GM18498 (cell line): ENCODE measurements around the gene TXNDC11.

Source experiments
- ATAC-seq: cut with Tn5 transposase; IDR thresholded peaks from one replicate; pipeline ENCODE4 v1.9.1; 2021; ENCODE audit warnings: mild to moderate bottlenecking, moderate library complexity; ENCODE audit not compliant: unreplicated experiment

The TXNDC11 gene

GRCh38 chr16:11692171-11692570 lies 50.5 kb downstream of the TXNDC11 start:
- no peak for ATAC-seq

GRCh38 chr16:11691771-11692170 lies 50.9 kb downstream of the TXNDC11 start:
- no peak for ATAC-seq

GRCh38 chr16:11691235-11691634 lies 51.4 kb downstream of the TXNDC11 start:
- no peak for ATAC-seq

GRCh38 chr16:11689031-11689840 lies 53.4 kb downstream of the TXNDC11 start:
- ATAC-seq = peak; percentile 83

- no peak for ATAC-seq
Observed at GRCh38 chr16:11688520-11688886, 54.2 kb downstream of the TXNDC11 start.

- ATAC-seq = no peak
Observed at GRCh38 chr16:11687601-11688519, 54.8 kb downstream of the TXNDC11 start.

GRCh38 chr16:11686713-11687380 lies 55.8 kb downstream of the TXNDC11 start:
- no peak for ATAC-seq

- ATAC-seq = no peak
Observed at GRCh38 chr16:11685844-11686618, 56.6 kb downstream of the TXNDC11 start.

GRCh38 chr16:11684231-11685025 lies 58.2 kb downstream of the TXNDC11 start:
- ATAC-seq = no peak

- ATAC-seq = no peak
Observed at GRCh38 chr16:11683145-11683544, 59.5 kb downstream of the TXNDC11 start.

GRCh38 chr16:11682655-11683096 lies 60.0 kb downstream of the TXNDC11 start:
- ATAC-seq = no peak

- peak; percentile 54 for ATAC-seq
Observed at GRCh38 chr16:11681976-11682654, 60.5 kb downstream of the TXNDC11 start.

- ATAC-seq = peak; percentile 18
Observed at GRCh38 chr16:11681556-11681955, 61.1 kb downstream of the TXNDC11 start.

- ATAC-seq = no peak
Observed at GRCh38 chr16:11679941-11680911, 62.4 kb downstream of the TXNDC11 start.

GRCh38 chr16:11679250-11679649 lies 63.4 kb downstream of the TXNDC11 start:
- ATAC-seq = no peak

- ATAC-seq = peak; percentile 26
Observed at GRCh38 chr16:11677959-11678881, 64.4 kb downstream of the TXNDC11 start.

- ATAC-seq = no peak
Observed at GRCh38 chr16:11677451-11677951, 65.2 kb downstream of the TXNDC11 start.
